HG02870 (cell line): ENCODE data around the gene COL6A3.

Experiments used
- ATAC-seq: cut with Tn5 transposase; IDR thresholded peaks from one replicate; pipeline ENCODE4 v1.9.1; 2021; ENCODE audit warnings: mild to moderate bottlenecking, moderate library complexity; ENCODE audit not compliant: unreplicated experiment

COL6A3 gene

GRCh38 chr2:237445611-237446337 is 31.8 kb upstream of the COL6A3 start:
- ATAC-seq: no peak

- ATAC-seq: no peak
These were observed 30.1 kb upstream of the COL6A3 start for GRCh38 chr2:237444071-237444470.

GRCh38 chr2:237441605-237442274 is 27.8 kb upstream of the COL6A3 start:
- ATAC-seq: no peak

- peak; percentile 62 for ATAC-seq
These were observed 26.9 kb upstream of the COL6A3 start for GRCh38 chr2:237440819-237441281.

- ATAC-seq: no peak
These were observed 24.3 kb upstream of the COL6A3 start for GRCh38 chr2:237438080-237438940.

- no peak for ATAC-seq
These were observed 23.6 kb upstream of the COL6A3 start for GRCh38 chr2:237437566-237437965.

- no peak for ATAC-seq
These were observed 22.1 kb upstream of the COL6A3 start for GRCh38 chr2:237435844-237436587.

GRCh38 chr2:237434866-237435311 is 20.9 kb upstream of the COL6A3 start:
- peak; percentile 49 for ATAC-seq

- no peak for ATAC-seq
These were observed 20.1 kb upstream of the COL6A3 start for GRCh38 chr2:237433920-237434676.

GRCh38 chr2:237432484-237433092 is 18.6 kb upstream of the COL6A3 start:
- no peak for ATAC-seq

- no peak for ATAC-seq
These were observed 17.9 kb upstream of the COL6A3 start for GRCh38 chr2:237431837-237432236.

- ATAC-seq: no peak
These were observed 17.4 kb upstream of the COL6A3 start for GRCh38 chr2:237431372-237431771.

- ATAC-seq: no peak
These were observed 16.9 kb upstream of the COL6A3 start for GRCh38 chr2:237430861-237431260.

- ATAC-seq: no peak
These were observed 15.8 kb upstream of the COL6A3 start for GRCh38 chr2:237429753-237430152.

GRCh38 chr2:237427769-237428506 is 14.0 kb upstream of the COL6A3 start:
- ATAC-seq: peak; percentile 74

- no peak for ATAC-seq
These were observed 12.6 kb upstream of the COL6A3 start for GRCh38 chr2:237426517-237426916.

GRCh38 chr2:237425320-237425719 is 11.4 kb upstream of the COL6A3 start:
- ATAC-seq: no peak

GRCh38 chr2:237424544-237424943 is 10.6 kb upstream of the COL6A3 start:
- ATAC-seq: no peak

- no peak for ATAC-seq
These were observed 9.9 kb upstream of the COL6A3 start for GRCh38 chr2:237423891-237424290.
